Superior temporal gyrus (tissue), 1 donor: ENCODE data around the gene MTPN.
A peak's percentile ranks its signal among the peaks of the same experiment; 100 is the strongest.

Source experiments
- DNase-seq: peaks from one replicate; pipeline ENCODE4 v3.0.0-alpha.2; 2016; ENCODE audit errors: extremely low spot score

Gene MTPN

DNA sequence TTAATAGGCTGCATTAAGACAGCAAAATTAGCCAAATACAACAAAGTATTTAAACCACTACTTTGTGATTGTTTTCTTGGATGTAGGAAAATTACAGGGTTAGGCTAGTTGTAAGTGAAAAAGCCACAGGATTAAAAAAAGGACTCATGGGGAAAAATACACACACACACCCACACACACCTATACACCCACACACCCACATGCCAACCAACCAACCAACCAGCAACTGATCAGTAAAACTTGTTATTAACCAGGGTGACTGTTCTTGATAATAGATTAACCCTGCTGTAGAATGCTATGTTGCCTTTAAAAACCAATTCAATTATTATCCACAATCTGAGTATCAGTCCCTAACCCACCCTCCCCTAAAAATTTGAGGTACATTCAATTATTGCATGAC is 49.0 kb downstream of the MTPN start:
- no peak for DNase-seq

GRCh38 chr7:135925210-135925609 is 51.9 kb downstream of the MTPN start:
- no peak for DNase-seq

DNA sequence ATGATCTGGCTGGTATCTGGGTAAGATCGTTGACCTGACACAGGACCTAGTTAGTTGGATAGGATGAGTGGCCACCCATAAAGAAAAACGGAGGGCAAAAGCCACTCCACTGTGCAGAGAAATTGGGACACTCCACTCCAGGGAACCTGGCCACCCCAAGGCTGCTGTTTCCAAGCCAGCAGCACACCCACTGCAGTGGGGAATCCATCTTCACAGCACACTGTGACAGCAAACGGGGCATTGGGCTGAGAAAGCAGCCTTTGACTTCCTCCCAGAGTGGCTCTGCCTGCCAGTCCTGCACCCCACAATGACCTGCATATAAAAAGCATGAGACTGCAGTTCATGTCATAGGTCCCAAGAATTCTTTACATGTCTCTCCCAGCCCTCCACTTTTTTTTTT is 52.9 kb downstream of the MTPN start:
- no peak for DNase-seq

- DNase-seq = no peak
These were observed 54.9 kb downstream of the MTPN start for GRCh38 chr7:135922263-135922662.

GRCh38 chr7:135920478-135920877 is 56.7 kb downstream of the MTPN start:
- no peak for DNase-seq

DNA sequence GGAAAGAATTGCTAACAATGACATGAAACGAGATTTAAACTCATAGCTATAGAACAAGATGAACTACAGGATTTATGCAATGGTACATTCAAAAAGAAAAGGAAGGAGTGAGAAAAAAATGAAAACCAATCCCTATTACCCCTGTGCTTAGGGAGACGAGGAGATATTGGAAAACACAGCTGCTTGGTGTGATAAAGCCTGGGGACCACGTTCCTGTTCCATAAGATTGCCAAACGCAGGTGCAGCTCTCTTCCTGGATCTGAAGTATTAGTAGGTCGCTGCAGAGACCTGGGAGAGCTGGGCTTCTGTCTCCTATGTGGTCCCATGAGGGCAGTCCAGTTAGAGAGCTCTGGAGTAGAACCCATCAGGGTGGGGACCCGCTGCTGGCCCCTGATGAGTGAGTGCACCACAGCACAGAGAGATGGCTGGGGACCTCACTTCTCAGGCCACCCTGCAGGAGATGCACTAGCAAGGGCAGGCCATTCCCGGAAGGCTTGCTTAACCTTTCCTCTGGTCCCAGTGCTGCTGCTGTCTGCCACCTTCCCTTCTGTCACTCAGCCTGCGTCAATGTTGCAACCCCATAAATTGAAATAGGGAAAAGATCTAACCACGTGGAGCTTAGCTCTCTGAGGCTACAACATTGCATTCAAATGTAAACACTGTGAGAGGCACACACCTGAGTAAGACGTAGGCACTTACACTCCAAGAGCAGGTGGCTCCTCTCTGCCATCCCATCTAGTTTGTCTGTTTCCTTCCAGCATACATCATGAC is 57.9 kb downstream of the MTPN start:
- DNase-seq = no peak

GRCh38 chr7:135918134-135918533 is 59.0 kb downstream of the MTPN start:
- DNase-seq = no peak

DNA sequence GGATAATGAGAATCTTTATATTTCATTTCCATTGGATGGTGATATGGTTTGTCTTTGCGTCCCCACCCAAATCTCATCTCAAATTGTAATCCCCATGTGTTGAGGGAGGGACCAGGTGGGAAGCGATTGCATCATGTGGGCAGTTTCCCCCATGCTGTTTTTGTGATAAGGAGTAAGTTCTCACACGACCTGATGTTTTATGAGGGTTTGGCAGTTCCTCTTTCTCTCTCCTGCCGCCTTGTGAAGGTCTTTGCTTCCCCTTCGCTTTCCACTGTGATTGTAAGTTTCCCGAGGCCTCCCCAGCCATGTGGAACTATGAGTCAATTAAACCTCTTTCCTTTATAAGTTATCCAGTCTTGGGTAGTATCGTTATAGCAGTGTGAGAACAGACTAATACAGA is 59.4 kb downstream of the MTPN start:
- no peak for DNase-seq

DNA sequence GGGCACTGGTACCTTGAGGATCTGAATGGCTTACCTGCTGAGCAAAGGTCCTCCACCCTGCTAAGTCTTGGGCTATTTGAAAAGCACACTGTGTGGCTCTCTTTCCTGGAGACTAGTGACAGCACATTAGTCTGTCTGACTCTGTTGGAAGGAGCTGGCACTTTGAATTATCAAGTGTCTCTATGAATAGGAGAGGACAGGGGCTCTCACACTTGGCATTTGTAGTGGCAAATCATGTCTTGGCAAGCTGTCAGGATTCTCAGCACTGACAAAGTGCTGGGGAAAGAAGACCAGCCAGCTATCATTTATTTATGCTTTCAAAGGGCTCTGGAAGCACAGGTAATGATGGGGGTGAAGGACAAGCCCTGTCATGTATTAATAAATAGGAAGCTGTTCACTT is 62.8 kb downstream of the MTPN start:
- DNase-seq = no peak

DNA sequence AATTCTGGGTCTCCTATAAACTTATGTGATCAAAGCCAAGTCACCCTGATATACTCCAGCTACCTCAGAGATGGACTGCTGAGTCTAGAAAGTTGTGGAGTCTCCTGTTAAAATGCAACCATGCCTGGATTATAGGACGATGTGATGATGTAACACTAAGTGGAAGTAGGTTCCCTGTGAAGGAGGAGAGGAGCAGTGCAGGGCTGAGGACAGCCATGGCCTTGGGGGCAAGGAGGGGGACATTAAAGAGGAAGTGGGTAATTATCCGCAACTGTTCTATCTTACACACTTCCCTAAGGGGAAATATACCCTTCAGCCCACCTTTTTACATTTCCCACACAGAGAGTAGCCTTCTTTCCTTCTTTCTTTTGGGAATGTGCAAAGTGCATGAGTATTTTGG is 63.8 kb downstream of the MTPN start:
- DNase-seq = no peak

- peak; percentile 29 for DNase-seq
These were observed 66.1 kb downstream of the MTPN start for GRCh38 chr7:135911099-135911498.

DNA sequence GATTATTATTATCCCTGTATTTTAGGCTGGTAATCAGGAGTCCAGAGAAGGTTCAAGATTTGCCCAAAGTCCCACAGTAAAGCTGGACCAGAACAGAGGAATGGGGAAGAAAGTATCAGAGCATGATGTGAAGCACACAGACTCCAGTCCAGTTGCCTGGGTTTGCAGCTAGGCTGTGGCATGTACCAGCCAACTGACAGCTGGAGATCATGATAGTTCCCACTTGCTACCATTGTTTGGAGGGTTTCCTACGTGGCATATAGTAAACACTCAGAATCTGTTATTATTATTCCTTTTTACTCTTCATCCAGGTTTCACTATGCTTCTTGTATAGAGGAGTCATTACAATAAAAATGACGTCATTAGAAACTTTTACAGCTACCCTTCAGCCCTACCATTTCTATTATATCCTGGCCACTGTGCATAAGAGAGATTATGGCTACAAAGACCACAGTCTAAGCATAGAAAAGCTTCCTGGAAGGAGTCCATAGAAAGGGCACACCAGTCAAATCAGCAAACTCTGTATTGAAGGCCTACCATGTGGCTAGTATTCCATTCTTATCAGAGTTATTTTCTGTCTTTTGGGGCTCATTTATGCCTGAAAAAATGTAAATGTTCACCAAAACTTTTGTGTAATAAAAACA is 66.6 kb downstream of the MTPN start:
- no peak for DNase-seq

GRCh38 chr7:135905858-135906257 is 71.3 kb downstream of the MTPN start:
- DNase-seq = no peak

- no peak for DNase-seq
These were observed 71.8 kb downstream of the MTPN start for GRCh38 chr7:135905355-135905754.

- DNase-seq = no peak
These were observed 72.9 kb downstream of the MTPN start for GRCh38 chr7:135904282-135904681.

GRCh38 chr7:135901585-135902540 is 75.3 kb downstream of the MTPN start:
- no peak for DNase-seq

- no peak for DNase-seq
These were observed 77.1 kb downstream of the MTPN start for GRCh38 chr7:135900065-135900546.

DNA sequence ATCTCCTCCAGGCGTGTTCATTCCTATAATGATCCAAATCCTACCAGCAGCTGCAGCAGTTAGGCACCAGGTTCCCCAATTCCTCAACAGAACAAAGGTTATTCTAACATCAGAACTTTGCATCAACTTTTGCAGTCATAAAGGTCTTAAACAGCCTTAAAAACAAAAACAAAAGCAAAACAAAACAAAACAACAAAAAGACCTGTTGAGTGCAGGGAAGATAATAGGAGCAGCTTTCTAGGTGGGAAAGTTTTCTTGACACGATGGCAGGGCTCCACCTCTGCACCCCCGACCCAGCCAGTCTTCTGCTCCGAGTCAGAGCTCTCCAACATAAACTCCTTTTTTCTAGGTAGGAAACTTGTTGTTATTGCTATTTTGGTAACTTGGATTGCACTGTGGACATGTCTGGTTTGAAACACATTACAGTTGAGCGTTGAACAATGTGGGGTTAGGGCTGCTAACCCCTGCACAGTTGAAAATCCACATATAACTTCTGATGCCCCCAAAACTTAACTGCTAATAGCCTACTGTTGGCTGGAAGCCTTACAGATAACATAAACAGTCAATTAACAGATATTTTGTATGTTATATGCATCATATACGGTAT is 77.6 kb downstream of the MTPN start:
- no peak for DNase-seq

GRCh38 chr7:135898226-135898625 is 78.9 kb downstream of the MTPN start:
- no peak for DNase-seq

- no peak for DNase-seq
These were observed 82.3 kb downstream of the MTPN start for GRCh38 chr7:135894816-135895215.

GRCh38 chr7:135889823-135890222 is 87.3 kb downstream of the MTPN start:
- no peak for DNase-seq

DNA sequence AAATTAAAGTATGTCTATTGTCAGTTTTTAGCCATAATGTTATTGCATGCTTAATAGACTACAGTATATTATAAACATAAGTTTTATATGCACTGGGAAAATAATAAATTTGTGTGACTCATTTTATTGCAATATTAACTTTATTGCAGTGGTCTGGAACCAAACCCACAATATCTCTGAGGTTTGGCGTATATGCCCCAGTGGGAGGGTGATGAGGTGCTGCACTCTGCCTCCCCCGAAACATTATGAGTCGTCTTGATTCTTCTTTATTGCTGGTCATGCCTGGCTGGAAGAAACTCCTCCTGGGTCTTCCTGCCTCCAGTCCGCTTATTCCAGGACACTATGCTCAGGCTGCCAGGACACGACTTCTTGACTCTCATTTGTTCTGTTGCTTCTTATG is 88.4 kb downstream of the MTPN start:
- DNase-seq = no peak
